ENCODE data around the gene RSU1. TPM values are rescaled to one million over a fixed set of nuclear protein-coding genes. Genes with fewer than 3 reads are reported as not detected.

Gene RSU1
- total RNA-seq, 1 experiment from 2014 or later = 54.4 TPM

DNA sequence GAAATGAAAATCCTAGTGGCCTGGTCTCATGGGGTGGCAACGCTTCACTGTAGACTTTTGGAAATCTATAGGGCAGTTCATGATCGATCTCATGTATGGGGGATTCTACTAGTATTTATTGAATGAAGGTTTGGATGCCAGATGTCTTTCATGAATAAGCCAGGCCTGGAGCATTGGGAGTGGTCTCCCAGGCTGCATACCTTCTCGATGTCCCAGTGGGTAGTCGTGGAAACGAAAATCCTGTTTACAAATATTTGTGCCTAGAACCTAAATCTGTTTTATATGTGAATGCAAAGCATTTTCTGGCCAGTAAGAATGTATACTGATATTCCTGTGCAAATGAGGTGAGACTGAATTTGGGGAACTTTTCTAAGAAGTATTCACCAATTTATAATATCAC is 190.5 kb downstream of the RSU1 start:
- intact Hi-C loops (cut with micrococcal nuclease) = no loop called here
- BruUV-seq (replicated peaks) = no TSS peak
- H3K27me3 Mint-ChIP-seq (ENCODE audit: insufficient read depth, unreplicated experiment) = no peaks in the 10 kb centered on the region
- H3K36me3 Mint-ChIP-seq (ENCODE audit: insufficient read depth, unreplicated experiment) = peaks cover 5% of the 10 kb centered on the region
- TF ChIP-seq, protein P1, sequence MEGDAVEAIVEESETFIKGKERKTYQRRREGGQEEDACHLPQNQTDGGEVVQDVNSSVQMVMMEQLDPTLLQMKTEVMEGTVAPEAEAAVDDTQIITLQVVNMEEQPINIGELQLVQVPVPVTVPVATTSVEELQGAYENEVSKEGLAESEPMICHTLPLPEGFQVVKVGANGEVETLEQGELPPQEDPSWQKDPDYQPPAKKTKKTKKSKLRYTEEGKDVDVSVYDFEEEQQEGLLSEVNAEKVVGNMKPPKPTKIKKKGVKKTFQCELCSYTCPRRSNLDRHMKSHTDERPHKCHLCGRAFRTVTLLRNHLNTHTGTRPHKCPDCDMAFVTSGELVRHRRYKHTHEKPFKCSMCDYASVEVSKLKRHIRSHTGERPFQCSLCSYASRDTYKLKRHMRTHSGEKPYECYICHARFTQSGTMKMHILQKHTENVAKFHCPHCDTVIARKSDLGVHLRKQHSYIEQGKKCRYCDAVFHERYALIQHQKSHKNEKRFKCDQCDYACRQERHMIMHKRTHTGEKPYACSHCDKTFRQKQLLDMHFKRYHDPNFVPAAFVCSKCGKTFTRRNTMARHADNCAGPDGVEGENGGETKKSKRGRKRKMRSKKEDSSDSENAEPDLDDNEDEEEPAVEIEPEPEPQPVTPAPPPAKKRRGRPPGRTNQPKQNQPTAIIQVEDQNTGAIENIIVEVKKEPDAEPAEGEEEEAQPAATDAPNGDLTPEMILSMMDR (IDR thresholded peaks at IDR 0.05; ENCODE audit: unreplicated experiment) = no peak
- no peaks in the 10 kb centered on the region for H3K4me1 Mint-ChIP-seq (ENCODE audit: insufficient read depth, unreplicated experiment)
- ChIA-PET CTCF (no interaction called here), POLR2A (no interaction called here)
- H3K27ac Mint-ChIP-seq (ENCODE audit: low read depth, unreplicated experiment) = no peak overlapping the region
- H3K4me3 Mint-ChIP-seq (ENCODE audit: unreplicated experiment) = no peak overlapping the region
- no peaks in the 10 kb centered on the region for H3K9me3 Mint-ChIP-seq (ENCODE audit: unreplicated experiment)
- DNase-seq (ENCODE audit: unreplicated experiment) = no peak

DNA sequence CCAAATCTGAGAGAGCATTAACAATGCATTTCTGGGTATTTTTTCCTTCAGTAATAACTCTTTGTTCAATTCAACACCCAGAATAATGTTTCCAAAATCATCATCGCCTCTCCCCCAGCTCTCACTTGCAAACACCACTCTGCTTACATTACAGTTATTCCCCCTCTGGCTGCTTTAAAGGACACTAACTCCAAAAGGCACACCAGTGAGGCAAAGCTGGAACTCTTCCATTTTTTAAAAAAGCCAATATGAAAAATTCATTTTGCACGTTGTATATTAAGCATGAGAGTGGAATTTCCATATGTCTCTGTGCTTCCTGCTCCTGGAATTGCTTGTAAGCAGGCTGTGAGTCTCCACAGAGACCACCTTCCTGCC is 204.3 kb downstream of the RSU1 start:
- TF ChIP-seq, protein P1 (IDR thresholded peaks at IDR 0.05; ENCODE audit: unreplicated experiment) = no peak
- ChIA-PET CTCF (interaction anchor here (1.2 kb wide), 1 partner anchor 23 kb away, joined by 3 read pairs; no protein-coding TSS in a partner anchor), POLR2A (no interaction called here)
- H3K27me3 Mint-ChIP-seq (ENCODE audit: insufficient read depth, unreplicated experiment) = no peaks in the 10 kb centered on the region
- no peak for DNase-seq (ENCODE audit: unreplicated experiment)
- H3K4me3 Mint-ChIP-seq (ENCODE audit: unreplicated experiment) = no peak overlapping the region
- no peaks in the 10 kb centered on the region for H3K4me1 Mint-ChIP-seq (ENCODE audit: insufficient read depth, unreplicated experiment)
- intact Hi-C loops (cut with micrococcal nuclease) = no loop called here
- BruUV-seq (replicated peaks) = no TSS peak
- peaks cover 18% of the 10 kb centered on the region for H3K9me3 Mint-ChIP-seq (ENCODE audit: unreplicated experiment)
- no peaks in the 10 kb centered on the region for H3K36me3 Mint-ChIP-seq (ENCODE audit: insufficient read depth, unreplicated experiment)
- H3K27ac Mint-ChIP-seq (ENCODE audit: low read depth, unreplicated experiment) = no peak overlapping the region

DNA sequence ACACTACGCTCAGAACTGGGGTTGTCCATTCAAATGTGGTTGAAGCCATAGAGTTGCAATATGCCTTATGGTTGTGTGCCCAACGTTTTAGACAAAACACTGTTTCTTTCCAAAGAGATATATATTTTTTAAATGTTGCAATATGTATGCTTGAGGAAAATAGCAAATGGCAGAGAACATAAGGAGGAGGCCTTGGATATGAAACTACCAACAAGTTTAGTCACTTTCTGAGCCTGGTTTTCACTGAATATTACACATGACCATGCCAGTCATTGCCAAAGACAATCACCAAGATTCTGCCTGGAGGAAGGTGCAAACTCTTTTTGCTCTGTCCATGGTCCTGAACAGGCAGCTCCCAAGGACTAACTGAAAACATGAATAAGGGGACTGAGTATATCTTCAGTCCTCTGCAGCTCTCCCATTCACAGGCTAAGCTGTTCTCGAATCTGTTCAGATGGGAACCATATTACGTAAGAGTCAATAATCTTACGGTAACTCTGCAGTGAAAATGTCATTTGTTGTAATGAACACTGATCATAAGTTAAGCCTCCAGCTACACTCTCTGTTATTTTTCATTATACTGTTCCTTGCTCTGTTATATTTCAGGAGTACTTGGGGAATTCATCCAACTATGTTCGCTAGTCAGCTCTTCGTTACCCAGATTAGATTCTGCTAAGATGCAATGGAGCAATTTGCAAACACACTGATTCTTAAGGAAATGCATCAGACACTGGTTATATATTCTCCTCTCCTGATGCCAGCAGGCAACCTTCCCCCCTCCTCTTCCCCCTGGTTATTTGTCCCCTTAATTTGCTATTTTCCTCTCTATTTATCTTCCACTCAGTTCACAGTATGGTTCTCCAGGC is 204.9 kb downstream of the RSU1 start:
- TF ChIP-seq, protein P1 (IDR thresholded peaks at IDR 0.05; ENCODE audit: unreplicated experiment) = no peak
- POLR2A ChIA-PET = no interaction called here
- H3K27me3 Mint-ChIP-seq (ENCODE audit: insufficient read depth, unreplicated experiment) = no peaks in the 10 kb centered on the region
- H3K36me3 Mint-ChIP-seq (ENCODE audit: insufficient read depth, unreplicated experiment) = no peaks in the 10 kb centered on the region
- no peaks in the 10 kb centered on the region for H3K4me1 Mint-ChIP-seq (ENCODE audit: insufficient read depth, unreplicated experiment)
- CTCF ChIA-PET = interaction anchor here (0.5 to 1.2 kb wide), 2 partner anchors 23 to 24 kb away, joined by 3 read pairs; no protein-coding TSS in a partner anchor
- no TSS peak for BruUV-seq (replicated peaks)
- no peak overlapping the region for H3K4me3 Mint-ChIP-seq (ENCODE audit: unreplicated experiment)
- H3K9me3 Mint-ChIP-seq (ENCODE audit: unreplicated experiment) = peaks cover 18% of the 10 kb centered on the region
- intact Hi-C loops (cut with micrococcal nuclease) = no loop called here
- H3K27ac Mint-ChIP-seq (ENCODE audit: low read depth, unreplicated experiment) = no peak overlapping the region
- peak; percentile 70 for DNase-seq (ENCODE audit: unreplicated experiment)

DNA sequence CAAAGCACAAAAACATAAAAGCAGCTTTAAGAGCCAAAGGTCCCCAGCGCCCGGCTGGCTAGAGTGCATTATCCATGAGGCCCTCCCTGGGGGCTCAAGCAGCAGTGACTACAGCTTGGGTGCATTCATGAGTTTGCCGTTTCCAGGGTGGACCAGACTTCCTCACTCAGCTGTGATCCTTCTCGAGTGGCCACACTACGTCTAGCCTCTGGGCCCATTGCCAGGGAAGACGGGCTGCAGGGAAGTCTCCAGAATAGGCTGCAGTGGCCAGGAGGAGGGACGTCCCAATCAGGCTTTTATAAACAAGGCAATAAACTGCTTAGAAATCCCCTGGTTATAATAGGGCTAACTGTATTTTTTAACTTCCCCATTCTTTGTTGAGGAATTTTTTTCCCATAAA is 206.2 kb downstream of the RSU1 start:
- H3K27me3 Mint-ChIP-seq (ENCODE audit: insufficient read depth, unreplicated experiment) = no peaks in the 10 kb centered on the region

More for the DNA sequence above, 206.2 kb downstream of the RSU1 start:
- Mint-ChIP-seq H3K36me3 (ENCODE audit: insufficient read depth, unreplicated experiment) (no peaks in the 10 kb centered on the region), H3K9me3 (ENCODE audit: unreplicated experiment) (peaks cover 15% of the 10 kb centered on the region), H3K27ac (ENCODE audit: low read depth, unreplicated experiment) (no peak overlapping the region), H3K4me3 (ENCODE audit: unreplicated experiment) (no peak overlapping the region), H3K4me1 (ENCODE audit: insufficient read depth, unreplicated experiment) (no peaks in the 10 kb centered on the region)
- intact Hi-C loops (cut with micrococcal nuclease) = no loop called here
- ChIA-PET POLR2A (no interaction called here), CTCF (no interaction called here)
- TF ChIP-seq, protein P1 (IDR thresholded peaks at IDR 0.05; ENCODE audit: unreplicated experiment) = no peak
- no TSS peak for BruUV-seq (replicated peaks)
- no peak for DNase-seq (ENCODE audit: unreplicated experiment)
